GM23248 (cell line): ENCODE measurements around the gene F2RL2.
"Not testable (repeated sequence)": the region's sequence is repeated elsewhere in the genome, so short reads cannot be mapped to it uniquely, and the experiment has no call there.

Experiments used
- EZH2 ChIP-seq: fragments of 200-600 bp; sonication (generic); IDR thresholded peaks from 2 replicates; pipeline ENCODE4 v1.6.1; 2018; ENCODE audit warnings: antibody characterized with exemption, mild to moderate bottlenecking; ENCODE audit not compliant: insufficient read depth, poor library complexity, severe bottlenecking
- EZH2phosphoT487 ChIP-seq: fragments of 200-600 bp; sonication (generic); IDR thresholded peaks from 2 replicates; pipeline ENCODE4 v1.6.1; 2018; ENCODE audit warnings: antibody characterized with exemption, moderate library complexity, mild to moderate bottlenecking, low read depth; ENCODE audit not compliant: insufficient read depth

DNA sequence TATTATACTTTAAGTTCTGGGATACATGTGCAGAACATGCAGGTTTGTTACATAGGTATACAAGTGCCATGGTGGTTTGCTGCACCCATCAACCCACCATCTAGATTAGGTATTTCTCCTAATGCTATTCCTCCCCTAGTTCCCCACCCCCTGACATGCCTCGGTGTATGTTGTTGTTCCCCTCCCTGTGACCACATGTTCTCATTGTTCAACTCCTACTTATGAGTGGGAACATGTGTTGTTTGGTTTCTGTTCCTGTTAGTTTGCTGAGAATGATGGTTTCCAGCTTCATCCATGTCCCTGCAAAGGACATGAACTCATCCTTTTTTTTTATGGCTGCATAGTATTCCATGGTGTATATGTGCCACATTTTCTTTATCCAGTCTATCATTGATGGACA lies 19.2 kb downstream of the F2RL2 start:
- not testable (repeated sequence) for TF ChIP-seq EZH2, EZH2phosphoT487
